Stimulated activated CD4-positive, alpha-beta T cell treated with anti-CD3 and anti-CD28 coated beads, Interleukin-4, amount 100 ng/mL, for 24 hours (primary cell): ENCODE data around the gene FOXP4.
A peak's percentile ranks its signal among the peaks of the same experiment; 100 is the strongest.

Source experiments
- DNase-seq: peaks from one replicate; pipeline ENCODE4 v3.0.0-alpha.2; 2020

Gene FOXP4

GRCh38 chr6:41545703-41546474, at the start of gene FOXP4:
TSS of gene FOXP4 (plus strand) at chr6:41546381. CDS start at chr6:41565761, 19,380 bp downstream.
- peak; percentile 87 for DNase-seq

GRCh38 chr6:41497573-41497972, 48.6 kb upstream of the FOXP4 start:
- DNase-seq: no peak

GRCh38 chr6:41497994-41498393, 48.2 kb upstream of the FOXP4 start:
- DNase-seq: no peak

GRCh38 chr6:41498968-41499599, 47.1 kb upstream of the FOXP4 start:
- no peak for DNase-seq

- no peak for DNase-seq
Measured at GRCh38 chr6:41500561-41500960, 45.6 kb upstream of the FOXP4 start.

- no peak for DNase-seq
Measured at GRCh38 chr6:41502566-41502916, 43.6 kb upstream of the FOXP4 start.

GRCh38 chr6:41502917-41503671, 43.1 kb upstream of the FOXP4 start:
- no peak for DNase-seq

GRCh38 chr6:41503827-41504465, 42.2 kb upstream of the FOXP4 start:
- no peak for DNase-seq

GRCh38 chr6:41504466-41505121, 41.6 kb upstream of the FOXP4 start:
- DNase-seq: no peak

GRCh38 chr6:41505122-41506049, 40.8 kb upstream of the FOXP4 start:
- DNase-seq: peak; percentile 9

GRCh38 chr6:41508479-41508878, 37.7 kb upstream of the FOXP4 start:
- DNase-seq: no peak

- no peak for DNase-seq
Measured at GRCh38 chr6:41509580-41509979, 36.6 kb upstream of the FOXP4 start.

- DNase-seq: no peak
Measured at GRCh38 chr6:41511443-41512060, 34.6 kb upstream of the FOXP4 start.

- DNase-seq: no peak
Measured at GRCh38 chr6:41512146-41512701, 34.0 kb upstream of the FOXP4 start.

- DNase-seq: no peak
Measured at GRCh38 chr6:41515995-41516394, 30.2 kb upstream of the FOXP4 start.

- no peak for DNase-seq
Measured at GRCh38 chr6:41518118-41518517, 28.1 kb upstream of the FOXP4 start.

GRCh38 chr6:41519305-41519744, 26.9 kb upstream of the FOXP4 start:
- DNase-seq: no peak

- no peak for DNase-seq
Measured at GRCh38 chr6:41519745-41520699, 26.2 kb upstream of the FOXP4 start.

- DNase-seq: no peak
Measured at GRCh38 chr6:41522780-41523548, 23.2 kb upstream of the FOXP4 start.
